ENCODE measurements around the gene TRAIP.

DNA sequence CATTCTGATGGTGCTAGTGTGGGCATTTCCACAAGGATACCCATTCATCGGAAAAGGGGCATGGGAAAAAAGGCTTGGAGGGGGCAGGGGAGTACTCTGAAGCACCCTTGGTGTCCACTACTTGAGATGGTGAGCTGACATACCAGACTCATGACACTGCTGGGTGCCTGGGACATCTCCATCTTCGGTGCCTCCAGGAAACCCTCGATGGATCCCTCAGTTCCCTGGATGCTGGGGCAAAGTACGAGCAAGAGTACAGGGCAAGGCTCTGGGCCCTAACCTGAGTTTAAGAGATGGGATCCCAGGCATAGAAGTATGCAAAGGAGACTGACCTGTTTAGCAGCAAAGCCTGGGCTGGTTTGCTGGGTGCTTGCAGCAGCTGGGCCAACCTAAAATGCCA is 64.8 kb downstream of the TRAIP start:
- TF ChIP-seq, protein P1, sequence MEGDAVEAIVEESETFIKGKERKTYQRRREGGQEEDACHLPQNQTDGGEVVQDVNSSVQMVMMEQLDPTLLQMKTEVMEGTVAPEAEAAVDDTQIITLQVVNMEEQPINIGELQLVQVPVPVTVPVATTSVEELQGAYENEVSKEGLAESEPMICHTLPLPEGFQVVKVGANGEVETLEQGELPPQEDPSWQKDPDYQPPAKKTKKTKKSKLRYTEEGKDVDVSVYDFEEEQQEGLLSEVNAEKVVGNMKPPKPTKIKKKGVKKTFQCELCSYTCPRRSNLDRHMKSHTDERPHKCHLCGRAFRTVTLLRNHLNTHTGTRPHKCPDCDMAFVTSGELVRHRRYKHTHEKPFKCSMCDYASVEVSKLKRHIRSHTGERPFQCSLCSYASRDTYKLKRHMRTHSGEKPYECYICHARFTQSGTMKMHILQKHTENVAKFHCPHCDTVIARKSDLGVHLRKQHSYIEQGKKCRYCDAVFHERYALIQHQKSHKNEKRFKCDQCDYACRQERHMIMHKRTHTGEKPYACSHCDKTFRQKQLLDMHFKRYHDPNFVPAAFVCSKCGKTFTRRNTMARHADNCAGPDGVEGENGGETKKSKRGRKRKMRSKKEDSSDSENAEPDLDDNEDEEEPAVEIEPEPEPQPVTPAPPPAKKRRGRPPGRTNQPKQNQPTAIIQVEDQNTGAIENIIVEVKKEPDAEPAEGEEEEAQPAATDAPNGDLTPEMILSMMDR (conservative IDR thresholded peaks at IDR 0.05 in 1 of 2, IDR thresholded peaks at IDR 0.05 in 1 of 2; ENCODE audit: low read depth in 1 of 2, low read length in 2 of 2): no peak
- TF ChIP-seq EZH2 (IDR thresholded peaks at IDR 0.05; ENCODE audit: low read length, missing control alignments): no peak
